ENCODE data around the gene NFAM1.

DNA sequence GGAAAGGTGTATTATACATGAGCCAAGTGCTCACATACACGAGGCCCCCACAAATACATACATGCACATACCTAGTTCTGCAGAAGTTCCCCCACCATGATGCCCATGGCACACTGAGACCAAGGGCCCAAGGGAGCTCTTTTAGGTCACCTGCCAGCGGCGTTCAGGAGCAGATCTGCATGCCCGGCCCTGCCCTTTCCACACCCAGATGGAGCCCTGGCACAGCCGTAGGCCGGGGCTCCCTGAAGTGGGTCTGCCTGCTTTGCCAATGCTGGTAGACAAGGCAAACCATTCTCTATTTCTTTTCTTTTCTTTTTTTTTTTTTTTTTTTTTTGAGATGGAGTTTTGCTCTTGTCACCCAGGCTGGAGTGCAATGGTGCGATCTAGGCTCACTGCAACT, 21.5 kb downstream of the NFAM1 start:
- TF ChIP-seq POLR2A (IDR thresholded peaks at IDR 0.05; ENCODE audit: low read depth, low read length), result no peak
- TF ChIP-seq TAF1 (IDR thresholded peaks at IDR 0.05; ENCODE audit: borderline replicate concordance, low read depth, low read length), result no peak
- TF ChIP-seq POLR2AphosphoS5 (IDR thresholded peaks at IDR 0.05; ENCODE audit: low read depth, low read length), result no peak
